Loucy (cell line): ENCODE measurements around the gene CFAP410.

Experiments
- H2AFZ ChIP-seq: fragments of 200-600 bp; sonication (generic); 2 replicates; pipeline ENCODE4 v1.6.0; 2016; ENCODE audit warnings: antibody characterized with exemption, mild to moderate bottlenecking, low read length, moderate library complexity
- H3F3A ChIP-seq: fragments of 200-600 bp; 2 replicates; pipeline ENCODE4 v1.6.0; 2016; ENCODE audit warnings: antibody characterized with exemption, low read depth, mild to moderate bottlenecking
- H3K27me3 ChIP-seq: fragments of 200-600 bp; sonication (generic); 2 replicates; pipeline ENCODE4 v1.6.1; 2014; ENCODE audit warnings: low read length, mild to moderate bottlenecking; ENCODE audit not compliant: insufficient read depth, poor library complexity, severe bottlenecking
- H3K36me3 ChIP-seq: fragments of 200-600 bp; sonication (generic); 2 replicates; pipeline ENCODE4 v1.6.1; 2016; ENCODE audit warnings: low read length; ENCODE audit not compliant: insufficient read depth
- H3K4me1 ChIP-seq: fragments of 200-600 bp; sonication (generic); 2 replicates; pipeline ENCODE4 v1.5.1; 2014; ENCODE audit warnings: low read length, mild to moderate bottlenecking; ENCODE audit not compliant: insufficient read depth, poor library complexity, severe bottlenecking
- H3K4me2 ChIP-seq: fragments of 200-600 bp; sonication (generic); 2 replicates; pipeline ENCODE4 v1.6.0; 2014; ENCODE audit warnings: antibody characterized with exemption, low read length, low read depth, mild to moderate bottlenecking; ENCODE audit not compliant: poor library complexity, severe bottlenecking
- H3K4me3 ChIP-seq: fragments of 200-600 bp; sonication (generic); 2 replicates; pipeline ENCODE4 v1.5.1; 2014; ENCODE audit warnings: low read length, mild to moderate bottlenecking, mixed read lengths; ENCODE audit not compliant: poor library complexity, severe bottlenecking
- H3K79me2 ChIP-seq: fragments of 200-600 bp; sonication (generic); 2 replicates; pipeline ENCODE4 v1.6.1; 2014; ENCODE audit warnings: low read length; ENCODE audit not compliant: insufficient read depth
- H3K9ac ChIP-seq: fragments of 200-600 bp; sonication (generic); 2 replicates; pipeline ENCODE4 v1.6.0; 2014; ENCODE audit warnings: mild to moderate bottlenecking, low read depth, low read length, moderate library complexity; ENCODE audit not compliant: poor library complexity, severe bottlenecking
- H3K9me2 ChIP-seq: fragments of 200-600 bp; sonication (generic); replicated peaks from 2 replicates; pipeline ENCODE4 v1.6.1; 2016; ENCODE audit warnings: low read depth, low read length, mixed read lengths
- H3K9me3 ChIP-seq: fragments of 200-600 bp; sonication (generic); 2 replicates; pipeline ENCODE4 v1.6.1; 2014; ENCODE audit warnings: mild to moderate bottlenecking, antibody characterized with exemption, low read length, low read depth; ENCODE audit not compliant: insufficient read depth
- H4K20me1 ChIP-seq: fragments of 200-600 bp; sonication (generic); 2 replicates; pipeline ENCODE4 v1.6.0; 2014; ENCODE audit warnings: antibody characterized with exemption, low read length, mild to moderate bottlenecking; ENCODE audit not compliant: insufficient read depth, poor library complexity, severe bottlenecking
- EZH2phosphoT487 ChIP-seq: fragments of 200-600 bp; IDR thresholded peaks from 2 replicates; pipeline ENCODE4 v1.6.1; 2018; ENCODE audit warnings: antibody characterized with exemption, mild to moderate bottlenecking, moderate library complexity, borderline replicate concordance
- TF ChIP-seq, protein P1 (sequence below): fragments of 200-600 bp; sonication (generic); conservative IDR thresholded peaks from 2 replicates; pipeline ENCODE4 v1.5.1; 2014; ENCODE audit warnings: mild to moderate bottlenecking, antibody characterized with exemption, low read length

Gene CFAP410

DNA sequence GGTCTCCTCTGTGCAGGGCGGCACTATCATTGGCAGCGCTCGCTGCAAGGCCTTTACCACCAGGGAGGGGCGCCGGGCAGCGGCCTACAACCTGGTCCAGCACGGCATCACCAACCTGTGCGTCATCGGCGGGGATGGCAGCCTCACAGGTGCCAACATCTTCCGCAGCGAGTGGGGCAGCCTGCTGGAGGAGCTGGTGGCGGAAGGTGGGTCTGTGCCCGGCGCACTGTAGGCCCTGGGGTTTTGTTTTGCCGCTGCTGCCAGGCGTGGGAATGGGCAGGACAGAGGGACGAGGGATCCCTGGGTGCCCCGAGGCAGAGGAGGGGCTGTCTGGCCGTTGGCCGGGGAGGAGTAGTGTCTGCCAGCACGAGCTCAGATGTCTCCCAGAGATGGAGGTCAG lies 27.1 kb downstream of the CFAP410 start:
- Histone ChIP-seq H3K9me2 (no peaks in the 10 kb centered on the region), H3F3A (no peaks in the 10 kb centered on the region), H3K4me1 (no peaks in the 10 kb centered on the region), H3K9me3 (no peaks in the 10 kb centered on the region), H3K4me2 (no peak overlapping the region), H3K36me3 (peaks cover 73% of the 10 kb centered on the region; the same call in 1 of the 2 replicates), H3K79me2 (no peaks in the 10 kb centered on the region; the same call in 1 of the 2 replicates), H3K27me3 (no peaks in the 10 kb centered on the region), H3K4me3 (no peak overlapping the region), H3K9ac (no peak overlapping the region), H4K20me1 (peaks cover 4% of the 10 kb centered on the region), H2AFZ (no peak overlapping the region)
- no peak for TF ChIP-seq EZH2phosphoT487
- TF ChIP-seq, protein P1, sequence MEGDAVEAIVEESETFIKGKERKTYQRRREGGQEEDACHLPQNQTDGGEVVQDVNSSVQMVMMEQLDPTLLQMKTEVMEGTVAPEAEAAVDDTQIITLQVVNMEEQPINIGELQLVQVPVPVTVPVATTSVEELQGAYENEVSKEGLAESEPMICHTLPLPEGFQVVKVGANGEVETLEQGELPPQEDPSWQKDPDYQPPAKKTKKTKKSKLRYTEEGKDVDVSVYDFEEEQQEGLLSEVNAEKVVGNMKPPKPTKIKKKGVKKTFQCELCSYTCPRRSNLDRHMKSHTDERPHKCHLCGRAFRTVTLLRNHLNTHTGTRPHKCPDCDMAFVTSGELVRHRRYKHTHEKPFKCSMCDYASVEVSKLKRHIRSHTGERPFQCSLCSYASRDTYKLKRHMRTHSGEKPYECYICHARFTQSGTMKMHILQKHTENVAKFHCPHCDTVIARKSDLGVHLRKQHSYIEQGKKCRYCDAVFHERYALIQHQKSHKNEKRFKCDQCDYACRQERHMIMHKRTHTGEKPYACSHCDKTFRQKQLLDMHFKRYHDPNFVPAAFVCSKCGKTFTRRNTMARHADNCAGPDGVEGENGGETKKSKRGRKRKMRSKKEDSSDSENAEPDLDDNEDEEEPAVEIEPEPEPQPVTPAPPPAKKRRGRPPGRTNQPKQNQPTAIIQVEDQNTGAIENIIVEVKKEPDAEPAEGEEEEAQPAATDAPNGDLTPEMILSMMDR = no peak

DNA sequence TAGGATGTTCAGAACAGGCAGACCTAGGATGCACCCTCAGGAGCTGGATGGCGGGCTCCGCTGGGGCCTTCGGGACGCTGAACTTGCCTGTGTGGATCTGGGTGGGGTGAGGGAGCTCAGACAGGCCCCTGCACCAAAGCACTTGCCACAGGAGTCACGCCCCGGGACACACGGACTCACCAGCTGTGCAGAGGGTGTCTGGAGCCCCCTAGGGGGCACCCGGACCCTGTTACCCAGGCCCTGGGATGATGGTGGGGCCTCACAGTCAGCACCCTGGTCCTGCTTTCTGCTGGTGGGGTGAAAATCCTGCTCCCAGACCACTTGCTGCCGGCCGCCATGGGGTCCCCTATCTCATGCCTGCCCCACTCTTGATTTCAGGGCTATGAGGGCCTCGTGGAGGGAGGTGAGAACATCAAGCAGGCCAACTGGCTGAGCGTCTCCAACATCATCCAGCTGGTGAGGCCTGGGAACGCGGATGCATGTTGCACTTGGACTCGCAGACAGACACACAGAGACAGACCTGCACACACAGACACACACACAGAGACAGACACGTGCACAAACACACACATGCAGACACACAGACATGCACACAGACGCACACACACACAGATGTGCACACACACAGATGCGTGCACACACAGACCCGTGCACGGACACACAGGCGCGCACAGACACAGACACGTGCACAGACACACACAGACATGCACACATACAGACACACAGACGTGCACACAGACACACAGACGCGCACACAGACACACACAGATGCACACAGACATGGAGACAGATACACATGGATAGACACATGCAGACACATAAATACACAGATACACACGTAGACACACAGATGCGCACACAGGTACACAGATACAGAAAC lies 28.3 kb downstream of the CFAP410 start:
- Histone ChIP-seq H3K9me3 (no peaks in the 10 kb centered on the region), H3K9ac (no peak overlapping the region)
- no peak for TF ChIP-seq EZH2phosphoT487
- TF ChIP-seq, protein P1 = no peak

DNA sequence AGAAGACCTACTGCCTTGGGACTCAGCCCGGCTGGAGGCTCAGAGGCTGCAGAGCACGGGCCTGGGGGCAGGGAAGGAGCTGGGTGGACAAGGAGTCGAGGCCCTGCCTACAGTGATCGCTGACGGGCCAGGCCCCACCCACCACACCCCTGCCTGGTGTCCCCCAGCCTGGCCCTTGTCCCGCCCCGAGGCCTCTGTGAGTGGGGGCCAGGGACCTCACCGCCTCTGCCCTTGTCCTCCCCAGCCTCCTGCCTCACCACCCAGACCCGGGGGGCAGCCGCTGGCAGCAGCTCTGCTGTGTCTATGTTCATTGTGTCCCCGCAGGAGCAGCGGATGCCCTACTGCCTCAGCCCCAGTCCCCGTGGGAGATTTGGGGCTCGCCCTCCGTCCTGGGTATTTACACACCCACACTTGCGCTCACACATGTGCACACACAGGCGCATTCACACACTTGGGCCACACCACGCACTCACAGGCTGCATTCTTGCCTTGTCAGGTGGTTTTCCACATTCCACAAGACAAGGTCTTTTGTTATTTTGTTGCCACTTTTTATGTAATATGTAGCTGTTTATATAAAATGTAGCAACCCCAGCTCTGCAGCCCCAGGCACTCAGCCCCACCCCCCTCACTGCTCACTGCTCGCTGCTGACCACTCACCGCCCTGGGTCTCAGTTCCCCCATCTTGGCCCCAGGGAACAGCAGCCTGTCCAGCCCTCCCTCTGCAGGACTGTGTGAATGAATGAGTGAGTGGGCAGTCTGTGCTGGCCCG lies 32.1 kb downstream of the CFAP410 start:
- H3K9ac ChIP-seq = no peak overlapping the region
- H3K36me3 ChIP-seq = peaks cover 39% of the 10 kb centered on the region; the same call in 1 of the 2 replicates

More for the DNA sequence above, 28.3 kb downstream of the CFAP410 start:
- H3K4me1 ChIP-seq = no peaks in the 10 kb centered on the region
- H3K4me3 ChIP-seq = no peak overlapping the region
- H3K79me2 ChIP-seq = peaks cover 9% of the 10 kb centered on the region; the same call in 1 of the 2 replicates
- H3K4me2 ChIP-seq = no peak overlapping the region
- H2AFZ ChIP-seq = no peak overlapping the region
- H3K9me2 ChIP-seq = no peaks in the 10 kb centered on the region
- H3F3A ChIP-seq = no peaks in the 10 kb centered on the region
- H3K36me3 ChIP-seq = peaks cover 64% of the 10 kb centered on the region; the same call in 1 of the 2 replicates
- H3K27me3 ChIP-seq = no peaks in the 10 kb centered on the region
- peaks cover 10% of the 10 kb centered on the region for H4K20me1 ChIP-seq

More for the DNA sequence above, 32.1 kb downstream of the CFAP410 start:
- Histone ChIP-seq H3K9me2 (no peaks in the 10 kb centered on the region), H3F3A (no peaks in the 10 kb centered on the region), H3K9me3 (no peaks in the 10 kb centered on the region), H4K20me1 (peaks cover 34% of the 10 kb centered on the region), H3K4me2 (no peak overlapping the region), H2AFZ (no peak overlapping the region), H3K79me2 (peaks cover 46% of the 10 kb centered on the region), H3K27me3 (no peaks in the 10 kb centered on the region), H3K4me1 (peaks cover 29% of the 10 kb centered on the region), H3K4me3 (no peak overlapping the region)
- TF ChIP-seq, protein P1 = no peak
- no peak for TF ChIP-seq EZH2phosphoT487
